ENCODE measurements around the gene PAQR4.

The PAQR4 gene

GRCh38 chr16:2946649-2947048 is 22.5 kb upstream of the PAQR4 start:
- DNase-seq: no peak

- DNase-seq: no peak
These were observed 20.1 kb upstream of the PAQR4 start for GRCh38 chr16:2948807-2949704.

GRCh38 chr16:2949705-2950352 is 19.3 kb upstream of the PAQR4 start:
- DNase-seq: no peak

GRCh38 chr16:2950353-2950724 is 18.8 kb upstream of the PAQR4 start:
- no peak for DNase-seq

- DNase-seq: no peak
These were observed 18.4 kb upstream of the PAQR4 start for GRCh38 chr16:2950773-2951172.

- no peak for DNase-seq
These were observed 16.5 kb upstream of the PAQR4 start for GRCh38 chr16:2952679-2953078.

GRCh38 chr16:2953706-2954627 is 15.2 kb upstream of the PAQR4 start:
- DNase-seq: no peak

- DNase-seq: no peak
These were observed 14.3 kb upstream of the PAQR4 start for GRCh38 chr16:2954656-2955381.

GRCh38 chr16:2955438-2955778 is 13.7 kb upstream of the PAQR4 start:
- DNase-seq: no peak

- no peak for DNase-seq
These were observed 13.2 kb upstream of the PAQR4 start for GRCh38 chr16:2955779-2956578.

- DNase-seq: no peak
These were observed 12.6 kb upstream of the PAQR4 start for GRCh38 chr16:2956579-2956956.

GRCh38 chr16:2959206-2959605 is 9.9 kb upstream of the PAQR4 start:
- DNase-seq: no peak

GRCh38 chr16:2960183-2961010 is 8.8 kb upstream of the PAQR4 start:
- DNase-seq: no peak

- DNase-seq: no peak
These were observed 6.6 kb upstream of the PAQR4 start for GRCh38 chr16:2962334-2963073.

GRCh38 chr16:2963074-2963722 is 6.0 kb upstream of the PAQR4 start:
- DNase-seq: no peak

GRCh38 chr16:2963723-2964474 is 5.2 kb upstream of the PAQR4 start, which contains the start of gene KREMEN2:
Gene KREMEN2, plus strand, starts transcription at chr16:2964275. Its CDS starts 246 bp downstream, at chr16:2964521.
- DNase-seq: peak; percentile 73

- DNase-seq: peak; percentile 80
These were observed 4.4 kb upstream of the PAQR4 start for GRCh38 chr16:2964475-2965336.
